Panc1 (cell line): Measurements from ENCODE around the gene ZCCHC2.

Source experiments
- POLR2AphosphoS5 ChIP-seq: IDR thresholded peaks from 2 replicates; pipeline ENCODE4 v1.6.1; 2012; ENCODE audit warnings: mild to moderate bottlenecking, low read depth, low read length, moderate library complexity
- SIN3A ChIP-seq: IDR thresholded peaks from 2 replicates; pipeline ENCODE4 v1.6.1; 2012; ENCODE audit warnings: low read depth, mild to moderate bottlenecking, low read length, moderate library complexity, borderline replicate concordance; ENCODE audit not compliant: insufficient read depth
- TCF7L2 ChIP-seq: IDR thresholded peaks from 2 replicates; pipeline ENCODE4 v1.6.1; 2011; ENCODE audit warnings: mild to moderate bottlenecking, low read depth, low read length, inconsistent platforms
- TF ChIP-seq, protein P1 (sequence below): fragments of 450-650 bp; IDR thresholded peaks from 2 replicates; pipeline ENCODE4 v1.5.1; 2017; ENCODE audit warnings: mild to moderate bottlenecking

DNA sequence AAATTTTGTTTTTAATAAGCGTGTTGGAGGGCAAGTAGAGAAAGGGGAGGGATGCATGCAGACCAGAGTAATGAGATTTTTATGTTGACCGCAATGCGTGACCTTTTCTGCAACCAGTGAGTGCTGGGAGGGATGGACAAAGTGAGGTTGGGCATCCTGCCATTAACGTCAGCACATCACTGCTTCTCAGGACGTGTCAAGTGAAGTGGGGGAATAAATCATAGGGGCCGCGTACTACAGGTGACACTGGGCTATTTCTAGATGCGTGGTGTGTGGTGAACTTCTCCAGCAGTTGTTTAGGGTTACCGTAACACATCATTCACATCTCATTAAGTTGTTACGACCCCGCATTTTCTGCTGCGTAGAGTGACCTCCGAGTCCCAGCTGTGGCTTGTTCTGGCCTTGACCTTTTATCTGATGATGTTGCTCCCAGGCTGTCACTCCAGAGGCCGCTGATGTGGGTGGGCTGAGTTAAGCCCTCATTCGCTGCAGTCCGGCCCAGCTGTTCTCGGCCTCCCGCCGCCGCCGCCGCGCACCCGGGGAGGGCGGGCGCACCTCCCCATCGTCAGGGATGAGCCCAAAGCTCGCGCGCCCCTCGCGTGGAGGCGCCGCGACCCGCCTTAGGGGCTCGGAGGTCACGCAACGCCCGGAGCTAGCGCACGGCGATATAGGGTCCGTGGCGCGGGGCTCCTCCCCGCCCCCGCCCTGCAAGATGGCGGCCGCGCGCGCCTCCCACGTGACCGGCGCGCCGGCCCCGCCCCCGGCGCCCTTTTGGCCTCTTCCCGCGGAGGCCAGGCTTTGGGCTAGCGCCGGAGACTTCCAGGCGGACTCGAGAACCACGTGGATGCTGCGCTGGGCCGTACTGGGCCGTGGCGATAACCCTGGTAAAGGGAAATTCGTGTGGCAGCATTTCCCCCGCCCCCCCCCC is 3.5 kb downstream of the ZCCHC2 start:
- TF ChIP-seq, protein P1, sequence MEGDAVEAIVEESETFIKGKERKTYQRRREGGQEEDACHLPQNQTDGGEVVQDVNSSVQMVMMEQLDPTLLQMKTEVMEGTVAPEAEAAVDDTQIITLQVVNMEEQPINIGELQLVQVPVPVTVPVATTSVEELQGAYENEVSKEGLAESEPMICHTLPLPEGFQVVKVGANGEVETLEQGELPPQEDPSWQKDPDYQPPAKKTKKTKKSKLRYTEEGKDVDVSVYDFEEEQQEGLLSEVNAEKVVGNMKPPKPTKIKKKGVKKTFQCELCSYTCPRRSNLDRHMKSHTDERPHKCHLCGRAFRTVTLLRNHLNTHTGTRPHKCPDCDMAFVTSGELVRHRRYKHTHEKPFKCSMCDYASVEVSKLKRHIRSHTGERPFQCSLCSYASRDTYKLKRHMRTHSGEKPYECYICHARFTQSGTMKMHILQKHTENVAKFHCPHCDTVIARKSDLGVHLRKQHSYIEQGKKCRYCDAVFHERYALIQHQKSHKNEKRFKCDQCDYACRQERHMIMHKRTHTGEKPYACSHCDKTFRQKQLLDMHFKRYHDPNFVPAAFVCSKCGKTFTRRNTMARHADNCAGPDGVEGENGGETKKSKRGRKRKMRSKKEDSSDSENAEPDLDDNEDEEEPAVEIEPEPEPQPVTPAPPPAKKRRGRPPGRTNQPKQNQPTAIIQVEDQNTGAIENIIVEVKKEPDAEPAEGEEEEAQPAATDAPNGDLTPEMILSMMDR, result no peak
- TF ChIP-seq TCF7L2 (no peak), POLR2AphosphoS5 (peak; percentile 32; the same call in 1 of the 2 replicates), SIN3A (peak; percentile 60; the same call in 1 of the 2 replicates)
